Measurements from ENCODE around the gene ZNF407. TPM values are rescaled to one million over a fixed set of nuclear protein-coding genes. Genes with fewer than 3 reads are reported as not detected.
A peak's percentile ranks its signal among the peaks of the same experiment; 100 is the strongest.

Gene ZNF407
- total RNA-seq, 1 donor from 2014 or later, result 24.9 TPM

DNA sequence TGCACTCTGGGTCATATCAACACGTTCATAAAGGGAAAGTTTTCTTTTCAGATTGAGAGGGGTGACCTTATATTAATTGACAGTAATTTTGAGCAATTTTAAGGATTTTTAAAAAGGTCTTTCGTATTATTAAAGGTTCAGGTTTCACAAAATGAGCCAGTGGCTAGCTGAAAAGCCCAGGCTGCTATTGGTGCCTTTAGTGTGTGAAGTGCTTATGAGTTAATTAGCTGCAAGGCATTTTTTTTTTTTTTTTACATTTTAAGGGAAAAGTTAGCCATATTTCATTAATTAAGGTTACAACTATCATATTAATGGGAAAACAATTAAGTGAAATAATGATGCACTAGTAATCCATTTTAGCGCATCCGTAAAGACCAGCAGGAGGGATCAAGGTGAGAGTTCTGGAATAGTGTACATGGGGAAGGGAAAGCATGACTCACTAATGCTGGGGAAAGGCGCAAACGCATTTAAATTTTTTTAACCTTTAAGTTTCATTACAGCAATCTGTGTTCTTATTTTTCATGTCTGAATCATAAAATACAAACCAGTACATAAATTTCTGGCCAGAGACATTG is 200.0 kb downstream of the ZNF407 start:
- H3K36me3 Mint-ChIP-seq, result no peaks in the 10 kb centered on the region
- peak overlapping the region; percentile 32 for H3K27ac Mint-ChIP-seq

DNA sequence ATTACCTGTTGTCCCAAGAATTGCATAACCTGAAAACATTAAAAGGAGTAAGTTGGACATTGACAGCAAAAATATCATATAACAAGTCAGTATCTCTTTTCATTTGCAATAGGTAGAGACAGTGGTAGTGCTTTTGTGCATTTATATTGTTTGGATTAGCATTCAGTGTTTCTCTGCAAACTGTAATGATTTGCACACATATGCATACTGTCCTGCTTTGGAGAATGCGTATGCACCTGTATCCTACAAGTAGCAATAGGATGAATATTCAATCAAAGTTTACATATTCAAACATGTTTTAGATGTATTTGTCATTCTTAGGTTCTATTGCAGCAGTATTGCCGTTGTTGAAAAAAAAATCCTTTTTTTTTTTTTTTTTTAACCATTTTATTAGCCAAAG is 201.9 kb downstream of the ZNF407 start:
- TF ChIP-seq, protein P1, sequence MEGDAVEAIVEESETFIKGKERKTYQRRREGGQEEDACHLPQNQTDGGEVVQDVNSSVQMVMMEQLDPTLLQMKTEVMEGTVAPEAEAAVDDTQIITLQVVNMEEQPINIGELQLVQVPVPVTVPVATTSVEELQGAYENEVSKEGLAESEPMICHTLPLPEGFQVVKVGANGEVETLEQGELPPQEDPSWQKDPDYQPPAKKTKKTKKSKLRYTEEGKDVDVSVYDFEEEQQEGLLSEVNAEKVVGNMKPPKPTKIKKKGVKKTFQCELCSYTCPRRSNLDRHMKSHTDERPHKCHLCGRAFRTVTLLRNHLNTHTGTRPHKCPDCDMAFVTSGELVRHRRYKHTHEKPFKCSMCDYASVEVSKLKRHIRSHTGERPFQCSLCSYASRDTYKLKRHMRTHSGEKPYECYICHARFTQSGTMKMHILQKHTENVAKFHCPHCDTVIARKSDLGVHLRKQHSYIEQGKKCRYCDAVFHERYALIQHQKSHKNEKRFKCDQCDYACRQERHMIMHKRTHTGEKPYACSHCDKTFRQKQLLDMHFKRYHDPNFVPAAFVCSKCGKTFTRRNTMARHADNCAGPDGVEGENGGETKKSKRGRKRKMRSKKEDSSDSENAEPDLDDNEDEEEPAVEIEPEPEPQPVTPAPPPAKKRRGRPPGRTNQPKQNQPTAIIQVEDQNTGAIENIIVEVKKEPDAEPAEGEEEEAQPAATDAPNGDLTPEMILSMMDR (IDR thresholded peaks at IDR 0.05; ENCODE audit: unreplicated experiment), result no peak
- no peak overlapping the region for H3K27ac Mint-ChIP-seq
- no peak overlapping the region for H3K4me3 Mint-ChIP-seq
- H3K9me3 Mint-ChIP-seq, result no peaks in the 10 kb centered on the region
- peaks cover 48% of the 10 kb centered on the region for H3K4me1 Mint-ChIP-seq
- no peaks in the 10 kb centered on the region for H3K27me3 Mint-ChIP-seq (ENCODE audit: low read depth)
- H3K36me3 Mint-ChIP-seq, result no peaks in the 10 kb centered on the region
- DNase-seq (ENCODE audit: low spot score in 2 of 2, unreplicated experiment in 2 of 2), result no peak

More for the DNA sequence above, 200.0 kb downstream of the ZNF407 start:
- Mint-ChIP-seq H3K4me3 (no peak overlapping the region), H3K27me3 (ENCODE audit: low read depth) (no peaks in the 10 kb centered on the region), H3K4me1 (peaks cover 30% of the 10 kb centered on the region), H3K9me3 (no peaks in the 10 kb centered on the region)
- no peak for DNase-seq (ENCODE audit: low spot score in 2 of 2, unreplicated experiment in 2 of 2)
- TF ChIP-seq, protein P1 (IDR thresholded peaks at IDR 0.05; ENCODE audit: unreplicated experiment), result no peak

DNA sequence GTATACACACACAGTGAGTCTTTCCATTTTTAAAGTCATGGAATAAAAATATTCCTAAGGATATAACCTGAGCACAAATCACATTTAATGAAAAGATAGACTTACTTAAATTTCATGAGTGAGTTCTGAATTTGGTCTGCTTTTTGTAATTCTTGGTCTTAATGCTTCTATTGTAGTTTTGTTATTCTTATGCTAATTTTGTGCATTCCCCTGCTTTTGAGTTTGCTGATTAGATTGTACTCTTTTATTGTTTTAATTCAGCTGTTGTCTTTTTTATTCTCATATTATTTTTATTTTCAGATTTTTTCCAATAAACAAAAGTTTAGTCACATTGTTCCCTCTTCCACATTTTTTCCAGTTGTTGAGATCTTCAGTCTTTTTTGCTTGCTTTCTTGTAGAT is 202.4 kb downstream of the ZNF407 start:
- TF ChIP-seq, protein P1 (IDR thresholded peaks at IDR 0.05; ENCODE audit: unreplicated experiment), result no peak
- no peak for DNase-seq (ENCODE audit: low spot score in 2 of 2, unreplicated experiment in 2 of 2)
- no peak overlapping the region for H3K4me3 Mint-ChIP-seq
- no peak overlapping the region for H3K27ac Mint-ChIP-seq
- H3K4me1 Mint-ChIP-seq, result peaks cover 53% of the 10 kb centered on the region
- no peaks in the 10 kb centered on the region for H3K36me3 Mint-ChIP-seq
- no peaks in the 10 kb centered on the region for H3K27me3 Mint-ChIP-seq (ENCODE audit: low read depth)
- no peaks in the 10 kb centered on the region for H3K9me3 Mint-ChIP-seq

DNA sequence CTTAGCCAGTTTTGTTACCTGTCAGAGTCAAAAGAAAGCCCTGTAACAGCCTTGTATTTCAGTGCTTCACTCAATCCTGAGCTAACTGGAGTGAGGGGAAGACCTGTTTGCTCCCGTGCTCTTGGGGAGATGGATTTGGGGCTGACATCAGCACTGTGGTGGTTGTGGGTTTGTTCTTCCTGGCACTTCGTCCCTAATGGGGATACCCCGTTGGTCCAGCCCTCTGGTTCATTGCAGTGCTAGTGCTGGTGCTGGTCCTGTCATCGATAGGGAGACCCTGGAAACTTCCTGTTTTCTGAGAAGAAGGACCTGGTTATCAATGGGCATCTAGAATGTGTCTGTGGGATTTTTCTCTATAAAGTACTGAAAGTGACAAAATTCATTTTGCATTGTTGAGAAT is 205.4 kb downstream of the ZNF407 start:
- no peak overlapping the region for H3K27ac Mint-ChIP-seq
- H3K27me3 Mint-ChIP-seq (ENCODE audit: low read depth), result no peaks in the 10 kb centered on the region
- peaks cover 31% of the 10 kb centered on the region for H3K4me1 Mint-ChIP-seq
- TF ChIP-seq, protein P1 (IDR thresholded peaks at IDR 0.05; ENCODE audit: unreplicated experiment), result no peak
- H3K9me3 Mint-ChIP-seq, result no peaks in the 10 kb centered on the region
- DNase-seq (ENCODE audit: low spot score in 2 of 2, unreplicated experiment in 2 of 2), result no peak
- no peaks in the 10 kb centered on the region for H3K36me3 Mint-ChIP-seq
- H3K4me3 Mint-ChIP-seq, result no peak overlapping the region

DNA sequence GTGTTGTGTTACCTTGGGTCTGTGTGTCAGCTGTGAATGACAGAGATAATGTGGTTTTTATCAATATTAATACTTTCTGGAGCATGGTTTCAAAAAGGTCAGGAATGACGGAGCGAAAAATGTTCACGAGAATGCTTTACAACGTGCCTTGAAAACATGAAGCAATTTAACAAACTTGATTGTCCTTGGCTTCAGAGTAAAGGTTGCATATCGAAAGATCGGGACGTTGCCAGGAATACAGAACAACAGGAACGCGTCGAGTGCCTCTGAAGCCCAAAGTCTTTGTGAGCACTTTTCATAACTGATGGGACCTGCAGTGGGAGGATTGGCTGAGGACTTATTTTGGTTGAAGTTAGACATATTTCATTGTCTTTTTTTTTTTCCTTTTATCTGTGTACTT is 206.1 kb downstream of the ZNF407 start:
- no peak for DNase-seq (ENCODE audit: low spot score in 2 of 2, unreplicated experiment in 2 of 2)
- Mint-ChIP-seq H3K4me1 (peaks cover 26% of the 10 kb centered on the region), H3K27ac (peak overlapping the region; percentile 28), H3K9me3 (no peaks in the 10 kb centered on the region), H3K4me3 (peak overlapping the region; percentile 42), H3K36me3 (no peaks in the 10 kb centered on the region), H3K27me3 (ENCODE audit: low read depth) (no peaks in the 10 kb centered on the region)
- TF ChIP-seq, protein P1 (IDR thresholded peaks at IDR 0.05; ENCODE audit: unreplicated experiment), result no peak

DNA sequence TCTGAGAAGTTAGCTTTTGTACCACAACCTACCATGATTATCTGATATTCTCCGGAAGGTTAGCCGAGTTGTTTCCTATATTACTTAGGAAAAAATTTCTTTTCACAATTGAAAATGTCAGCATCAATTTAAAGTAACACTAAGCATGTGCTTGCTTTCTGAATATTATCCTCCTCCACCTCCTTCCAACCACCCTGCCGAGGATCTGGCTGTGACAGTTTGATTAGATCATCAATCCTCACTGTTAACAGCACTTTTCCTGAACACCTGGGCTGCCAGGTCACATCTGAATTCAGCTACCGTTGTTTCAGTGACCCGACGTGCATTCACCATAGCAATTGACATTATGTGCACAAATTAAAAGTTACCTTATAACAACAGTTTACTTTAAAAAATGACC is 207.0 kb downstream of the ZNF407 start:
- Mint-ChIP-seq H3K27ac (no peak overlapping the region), H3K27me3 (ENCODE audit: low read depth) (no peaks in the 10 kb centered on the region), H3K36me3 (no peaks in the 10 kb centered on the region), H3K4me1 (peaks cover 26% of the 10 kb centered on the region), H3K9me3 (no peaks in the 10 kb centered on the region), H3K4me3 (no peak overlapping the region)
- TF ChIP-seq, protein P1 (IDR thresholded peaks at IDR 0.05; ENCODE audit: unreplicated experiment), result no peak
- DNase-seq (ENCODE audit: low spot score in 2 of 2, unreplicated experiment in 2 of 2), result no peak

Data from mesothelial cell of epicardium (in vitro differentiated cells).